H9 (cell line): ENCODE data around the gene SLC14A1. TPM values are rescaled to one million over a fixed set of nuclear protein-coding genes. Genes with fewer than 3 reads are reported as not detected.

Experiments
- DNase-seq: peaks from one replicate; pipeline ENCODE4 v3.0.0-alpha.2; 2017
- H2AFZ ChIP-seq: one replicate; pipeline ENCODE4 v1.6.1; 2013; ENCODE audit warnings: mild to moderate bottlenecking, low read length, control low read depth, moderate library complexity
- H2AK5ac ChIP-seq: 2 replicates; pipeline ENCODE4 v1.6.1; 2013; ENCODE audit warnings: low read length, control low read depth, mixed read lengths; ENCODE audit not compliant: insufficient read length
- H2BK120ac ChIP-seq: one replicate; pipeline ENCODE4 v1.6.1; 2013; ENCODE audit warnings: low read depth, mild to moderate bottlenecking, low read length, control low read depth, inconsistent platforms; ENCODE audit not compliant: poor library complexity, severe bottlenecking
- H2BK12ac ChIP-seq: 2 replicates; pipeline ENCODE4 v1.6.1; 2013; ENCODE audit warnings: low read length, control low read depth, mixed read lengths, low read depth; ENCODE audit not compliant: insufficient read length
- H2BK15ac ChIP-seq: 2 replicates; pipeline ENCODE4 v1.6.1; 2013; ENCODE audit warnings: low read depth, low read length, control low read depth
- H2BK20ac ChIP-seq: one replicate; pipeline ENCODE4 v1.6.1; 2013; ENCODE audit warnings: low read depth, mild to moderate bottlenecking, low read length, control low read depth, inconsistent platforms; ENCODE audit not compliant: poor library complexity, severe bottlenecking
- H2BK5ac ChIP-seq: 2 replicates; pipeline ENCODE4 v1.6.1; 2013; ENCODE audit warnings: low read length, control low read depth, mixed read lengths; ENCODE audit not compliant: insufficient read length
- H3K14ac ChIP-seq: 2 replicates; pipeline ENCODE4 v1.6.1; 2013; ENCODE audit warnings: low read length, control low read depth; ENCODE audit not compliant: insufficient read depth
- H3K18ac ChIP-seq: 2 replicates; pipeline ENCODE4 v1.6.1; 2013; ENCODE audit warnings: low read depth, mild to moderate bottlenecking, mixed read lengths, low read length, control low read depth; ENCODE audit not compliant: insufficient read length
- H3K23ac ChIP-seq: 2 replicates; pipeline ENCODE4 v1.6.1; 2013; ENCODE audit warnings: low read length, control low read depth, mixed read lengths, low read depth; ENCODE audit not compliant: insufficient read length
- H3K23me2 ChIP-seq: 2 replicates; pipeline ENCODE4 v1.6.1; 2013; ENCODE audit warnings: low read depth, mild to moderate bottlenecking, mixed read lengths, low read length, control low read depth; ENCODE audit not compliant: insufficient read length, poor library complexity, severe bottlenecking
- H3K27ac ChIP-seq: 2 replicates; pipeline ENCODE4 v1.5.1; 2013; ENCODE audit warnings: low read length, control low read depth, mixed read lengths, low read depth; ENCODE audit not compliant: insufficient read length
- H3K27me3 ChIP-seq: 2 replicates; pipeline ENCODE4 v1.6.1; 2013; ENCODE audit warnings: low read length, control low read depth, inconsistent platforms; ENCODE audit not compliant: insufficient read depth
- H3K4ac ChIP-seq: 2 replicates; pipeline ENCODE4 v1.6.1; 2013; ENCODE audit warnings: low read depth, mild to moderate bottlenecking, control low read depth, inconsistent platforms, low read length, moderate library complexity
- H3K4me1 ChIP-seq: 2 replicates; pipeline ENCODE4 v1.6.1; 2013; ENCODE audit warnings: low read length, control low read depth, inconsistent platforms; ENCODE audit not compliant: insufficient read depth
- H3K4me2 ChIP-seq: 2 replicates; pipeline ENCODE4 v1.6.1; 2013; ENCODE audit warnings: low read length, control low read depth, mixed read lengths; ENCODE audit not compliant: insufficient read length, insufficient read depth
- H3K56ac ChIP-seq: 2 replicates; pipeline ENCODE4 v1.6.1; 2013; ENCODE audit warnings: low read depth, mild to moderate bottlenecking, mixed read lengths, low read length, control low read depth; ENCODE audit not compliant: insufficient read length
- H3K79me1 ChIP-seq: 2 replicates; pipeline ENCODE4 v1.6.1; 2013; ENCODE audit warnings: low read depth, mild to moderate bottlenecking, moderate library complexity, low read length, control low read depth, inconsistent platforms; ENCODE audit not compliant: insufficient read depth, poor library complexity, severe bottlenecking
- H3K79me2 ChIP-seq: 2 replicates; pipeline ENCODE4 v1.6.1; 2013; ENCODE audit warnings: low read length, control low read depth, inconsistent platforms; ENCODE audit not compliant: insufficient read depth
- H3K9ac ChIP-seq: 2 replicates; pipeline ENCODE4 v1.6.1; 2013; ENCODE audit warnings: low read length, control low read depth, mixed read lengths; ENCODE audit not compliant: insufficient read length; ENCODE audit errors: extremely low read depth
- H3K9me3 ChIP-seq: one replicate; pipeline ENCODE4 v1.6.1; 2013; ENCODE audit warnings: low read depth, low read length, inconsistent platforms; ENCODE audit not compliant: control insufficient read depth
- H3T11ph ChIP-seq: one replicate; pipeline ENCODE4 v1.6.1; 2013; ENCODE audit warnings: mild to moderate bottlenecking, low read length, control low read depth, inconsistent platforms
- H4K20me1 ChIP-seq: one replicate; pipeline ENCODE4 v1.6.1; 2013; ENCODE audit not compliant: control insufficient read depth, insufficient read length, insufficient read depth
- H4K5ac ChIP-seq: 2 replicates; pipeline ENCODE4 v1.6.1; 2013; ENCODE audit warnings: low read depth, mild to moderate bottlenecking, mixed read lengths, low read length, control low read depth; ENCODE audit not compliant: insufficient read length
- H4K8ac ChIP-seq: replicated peaks from 2 replicates; pipeline ENCODE4 v1.6.1; 2013; ENCODE audit warnings: low read length, control low read depth, mixed read lengths, low read depth; ENCODE audit not compliant: insufficient read length
- H4K91ac ChIP-seq: 2 replicates; pipeline ENCODE4 v1.6.1; 2013; ENCODE audit warnings: low read depth, mild to moderate bottlenecking, moderate library complexity, mixed read lengths, low read length, control low read depth; ENCODE audit not compliant: insufficient read length
- H3K27ac Mint-ChIP-seq, 3 experiments: 2 replicates in 2 of 3; 3 replicates in 1 of 3; pipeline ENCODE4 v1.8.0; 2020 to 2021; ENCODE audit warnings: mixed read lengths in 3 of 3, mild to moderate bottlenecking in 1 of 3, moderate library complexity in 1 of 3
- H3K27me3 Mint-ChIP-seq: 2 replicates; pipeline ENCODE4 v1.8.0; 2021; ENCODE audit warnings: low read depth, mild to moderate bottlenecking, moderate library complexity, mixed read lengths
- H3K36me3 Mint-ChIP-seq, 3 experiments: 2 replicates in 2 of 3; 3 replicates in 1 of 3; pipeline ENCODE4 v1.8.0; 2020 to 2021; ENCODE audit warnings: low read depth in 3 of 3, mixed read lengths in 3 of 3; ENCODE audit not compliant: insufficient read depth in 1 of 3
- H3K4me1 Mint-ChIP-seq, 2 experiments: 2 replicates each; pipeline ENCODE4 v1.8.0; 2020; ENCODE audit warnings: mixed read lengths in 2 of 2
- H3K4me3 Mint-ChIP-seq, 2 experiments: 2 replicates in 1 of 2; 3 replicates in 1 of 2; pipeline ENCODE4 v1.8.0; 2020 to 2021; ENCODE audit warnings: mild to moderate bottlenecking in 2 of 2, mixed read lengths in 2 of 2, moderate library complexity in 1 of 2
- H3K9me3 Mint-ChIP-seq, 2 experiments: 2 replicates in 1 of 2; 3 replicates in 1 of 2; pipeline ENCODE4 v1.8.0; 2020; ENCODE audit warnings: mild to moderate bottlenecking in 2 of 2, mixed read lengths in 2 of 2, moderate library complexity in 1 of 2
- WGBS: extraction: QIAGEN DNeasy Blood & Tissue Kit; methylation state at CpG from one replicate; pipeline ENCODE4 v1.1.7; 2013; ENCODE audit warnings: missing lambda C conversion rate, low lambda C conversion rate, mixed read lengths; ENCODE audit not compliant: insufficient read length; ENCODE audit errors: extremely low coverage; 5-methylcytosine and 5-hydroxymethylcytosine counted together
- total RNA-seq: library from RNA; stranded (reverse); gene quantifications from 2 replicates; pipeline ENCODE4 v1.2.1, GENCODE V29; 2021
- TF ChIP-seq, protein P1 (sequence below): fragments of 200-600 bp; sonication (generic); conservative IDR thresholded peaks from 3 replicates; pipeline ENCODE4 v1.8.0; 2021; ENCODE audit warnings: antibody characterized with exemption, mild to moderate bottlenecking

SLC14A1 gene
- total RNA-seq, 1 experiment from 2014 or later = not detected

- H3T11ph ChIP-seq = no peak overlapping the region
- H3K4me2 ChIP-seq = no peak overlapping the region
- H2BK5ac ChIP-seq = no peak overlapping the region
- no peak overlapping the region for H2BK20ac ChIP-seq
- no peaks in the 10 kb centered on the region for H3K4me1 ChIP-seq
- no peak overlapping the region for H2BK15ac ChIP-seq
- H3K4ac ChIP-seq = no peak overlapping the region
- WGBS = no CpG with 5 or more reads among the region's 3 CpGs
- H4K91ac ChIP-seq = no peak overlapping the region
- no peaks in the 10 kb centered on the region for H4K20me1 ChIP-seq
- H3K23ac ChIP-seq = no peak overlapping the region
- TF ChIP-seq, protein P1, sequence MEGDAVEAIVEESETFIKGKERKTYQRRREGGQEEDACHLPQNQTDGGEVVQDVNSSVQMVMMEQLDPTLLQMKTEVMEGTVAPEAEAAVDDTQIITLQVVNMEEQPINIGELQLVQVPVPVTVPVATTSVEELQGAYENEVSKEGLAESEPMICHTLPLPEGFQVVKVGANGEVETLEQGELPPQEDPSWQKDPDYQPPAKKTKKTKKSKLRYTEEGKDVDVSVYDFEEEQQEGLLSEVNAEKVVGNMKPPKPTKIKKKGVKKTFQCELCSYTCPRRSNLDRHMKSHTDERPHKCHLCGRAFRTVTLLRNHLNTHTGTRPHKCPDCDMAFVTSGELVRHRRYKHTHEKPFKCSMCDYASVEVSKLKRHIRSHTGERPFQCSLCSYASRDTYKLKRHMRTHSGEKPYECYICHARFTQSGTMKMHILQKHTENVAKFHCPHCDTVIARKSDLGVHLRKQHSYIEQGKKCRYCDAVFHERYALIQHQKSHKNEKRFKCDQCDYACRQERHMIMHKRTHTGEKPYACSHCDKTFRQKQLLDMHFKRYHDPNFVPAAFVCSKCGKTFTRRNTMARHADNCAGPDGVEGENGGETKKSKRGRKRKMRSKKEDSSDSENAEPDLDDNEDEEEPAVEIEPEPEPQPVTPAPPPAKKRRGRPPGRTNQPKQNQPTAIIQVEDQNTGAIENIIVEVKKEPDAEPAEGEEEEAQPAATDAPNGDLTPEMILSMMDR = no peak
- H3K79me2 ChIP-seq = no peaks in the 10 kb centered on the region
- H2BK120ac ChIP-seq = no peak overlapping the region
- H2BK12ac ChIP-seq = no peak overlapping the region
- H3K4me1 Mint-ChIP-seq = peaks cover 9 to 14% of the 10 kb centered on the region in 2 experiments
- H3K9me3 ChIP-seq = no peaks in the 10 kb centered on the region
- no peak overlapping the region for H3K27ac ChIP-seq
- no peak overlapping the region for H4K5ac ChIP-seq
- H3K9ac ChIP-seq = no peak overlapping the region
- DNase-seq = no peak
- H3K56ac ChIP-seq = no peak overlapping the region
- H3K18ac ChIP-seq = no peak overlapping the region
- H3K79me1 ChIP-seq = no peaks in the 10 kb centered on the region
- peaks cover 2 to 4% of the 10 kb centered on the region in 2 experiments; a peak in 2 of 5 replicates for H3K9me3 Mint-ChIP-seq
- no peak overlapping the region for H3K27ac Mint-ChIP-seq
- H3K23me2 ChIP-seq = no peaks in the 10 kb centered on the region
- H3K4me3 Mint-ChIP-seq = no peak overlapping the region
- H3K14ac ChIP-seq = no peak overlapping the region
- H3K27me3 Mint-ChIP-seq = no peaks in the 10 kb centered on the region; the same call in 1 of the 2 replicates
- H4K8ac ChIP-seq = no peak overlapping the region
- no peak overlapping the region for H2AFZ ChIP-seq
- H3K27me3 ChIP-seq = no peaks in the 10 kb centered on the region
- H3K36me3 Mint-ChIP-seq = peaks cover 3 to 17% (median 5%) of the 10 kb centered on the region in 3 experiments; a peak in 6 of 7 replicates
- no peak overlapping the region for H2AK5ac ChIP-seq
Observed at GRCh38 chr18:45751766-45752165, 27.8 kb downstream of the SLC14A1 start.
